Esophagus squamous epithelium (tissue), 4 donors: ENCODE results near the gene DRAP1.
A peak's percentile ranks its signal among the peaks of the same experiment; 100 is the strongest.

Experiments used
- CTCF ChIP-seq, 6 experiments: fragments of 450-650 bp in 4 of 6; fragments of 200-600 bp in 2 of 6; sonication (generic) in 2 of 6; IDR thresholded peaks; one replicate each; pipeline ENCODE4 v1.5.1; 2016 to 2019; ENCODE audit warnings: antibody characterized with exemption in 6 of 6, mild to moderate bottlenecking in 4 of 6, moderate library complexity in 4 of 6
- POLR2A ChIP-seq, 4 donors: fragments of 450-650 bp; IDR thresholded peaks; one replicate each; pipeline ENCODE4 v1.6.1; 2017; ENCODE audit warnings: antibody characterized with exemption in 4 of 4, mild to moderate bottlenecking in 4 of 4, moderate library complexity in 3 of 4

DNA sequence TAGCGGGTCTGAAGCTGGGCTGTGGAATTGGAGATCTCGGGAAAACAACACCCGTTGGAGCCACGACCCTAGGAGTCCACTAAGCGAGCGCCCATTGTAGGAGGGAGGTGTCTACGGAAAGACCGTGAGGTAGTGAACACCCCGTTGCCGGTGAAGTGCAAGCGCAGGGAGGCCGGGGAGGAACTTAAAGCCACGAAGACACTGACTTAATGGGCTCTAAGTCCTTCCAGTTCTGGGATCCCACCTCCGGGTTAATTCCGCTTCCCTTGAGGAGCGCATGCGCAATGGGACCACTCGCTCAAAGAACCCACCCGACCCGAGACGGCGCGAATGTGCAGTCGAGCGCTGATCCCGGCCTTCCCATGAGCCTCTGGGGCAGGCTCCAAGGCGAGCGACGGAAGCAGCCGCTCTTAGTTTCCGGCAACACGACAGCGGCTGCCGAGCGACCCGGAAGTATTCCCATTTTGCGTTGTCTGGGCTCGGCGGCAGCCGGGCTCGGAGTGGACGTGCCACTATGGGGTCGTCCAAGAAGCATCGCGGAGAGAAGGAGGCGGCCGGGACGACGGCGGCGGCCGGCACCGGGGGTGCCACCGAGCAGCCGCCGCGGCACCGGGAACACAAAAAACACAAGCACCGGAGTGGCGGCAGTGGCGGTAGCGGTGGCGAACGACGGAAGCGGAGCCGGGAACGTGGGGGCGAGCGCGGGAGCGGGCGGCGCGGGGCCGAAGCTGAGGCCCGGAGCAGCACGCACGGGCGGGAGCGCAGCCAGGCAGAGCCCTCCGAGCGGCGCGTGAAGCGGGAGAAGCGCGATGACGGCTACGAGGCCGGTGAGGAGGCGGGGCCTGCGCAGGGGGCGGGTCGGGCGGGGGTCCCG is 42.3 kb downstream of the DRAP1 start, which contains the start of gene SART1:
- TF ChIP-seq POLR2A (IDR thresholded peaks at IDR 0.05) (peak in 2 of 4 donors; percentile 53 to 75), CTCF (IDR thresholded peaks at IDR 0.05) (peak in 1 of 6 experiments; percentile 42)
